AG04450 (cell line): ENCODE measurements around the gene GGT6. TPM values are rescaled to one million over a fixed set of nuclear protein-coding genes. Genes with fewer than 3 reads are reported as not detected.

Source experiments
- CTCF ChIA-PET: fragments of 300-600, 350-600 bp; formaldehyde crosslinking; extraction: SDS; loops from one replicate; lab custom pipeline; 2022; ENCODE audit warnings: antibody characterized with exemption, inconsistent platforms; lab: Charles Lee
- POLR2A ChIA-PET: fragments of 350-600 bp; formaldehyde crosslinking; extraction: SDS; loops from one replicate; lab custom pipeline; 2021; ENCODE audit warnings: antibody characterized with exemption, inconsistent platforms; lab: Yijun Ruan, JAX
- DNase-seq: peaks from one replicate; pipeline ENCODE4 v3.0.0-alpha.2; 2011; ENCODE audit warnings: low read depth, low spot score
- H3K27ac ChIP-seq: one replicate; pipeline ENCODE4 v1.5.1; 2012; ENCODE audit warnings: low read depth, low read length, control low read depth
- H3K27me3 ChIP-seq: one replicate; pipeline ENCODE4 v1.6.0; 2012; ENCODE audit warnings: low read length; ENCODE audit not compliant: control insufficient read depth, insufficient read depth
- H3K4me3 ChIP-seq: 2 replicates; pipeline ENCODE4 v1.5.1; 2011; ENCODE audit warnings: mild to moderate bottlenecking, low read depth, low read length, control low read depth
- H3K9me3 ChIP-seq: 2 replicates; pipeline ENCODE4 v1.5.1; 2012; ENCODE audit warnings: low read length; ENCODE audit not compliant: control insufficient read depth, insufficient read depth
- CTCF ChIP-seq: IDR thresholded peaks from 2 replicates; pipeline ENCODE4 v1.5.1; 2011; ENCODE audit warnings: low read depth, low read length, control low read depth, inconsistent platforms
- polyA plus RNA-seq: library from polyadenylated mRNA; depleted of rRNA; stranded (reverse); fragments of >200 nt; gene quantifications from 2 replicates; pipeline ENCODE4 v1.2.3, GENCODE V29; 2011

GGT6 gene
- polyA plus RNA-seq, 1 experiment = not detected

DNA sequence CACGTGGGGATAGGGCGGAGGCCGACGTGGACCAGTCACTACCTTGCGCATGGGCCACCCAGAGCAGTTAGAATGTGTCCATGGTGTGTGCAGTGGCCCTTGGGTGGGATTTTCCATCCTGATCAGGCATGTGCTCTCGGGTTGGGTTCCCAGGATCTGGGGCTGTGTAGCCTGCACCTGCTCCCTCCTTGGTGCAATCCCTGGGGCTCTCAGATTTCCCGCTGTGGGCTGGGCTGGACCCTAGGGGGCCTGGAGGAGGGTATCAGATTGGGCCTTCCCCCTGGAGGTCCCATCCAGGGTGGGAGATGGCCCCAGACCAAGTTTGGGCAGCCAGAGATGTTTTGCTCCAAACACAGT lies 25.2 kb upstream of the GGT6 start:
- Histone ChIP-seq H3K27ac (no peak overlapping the region), H3K4me3 (no peak overlapping the region), H3K9me3 (no peaks in the 10 kb centered on the region), H3K27me3 (peaks cover 73% of the 10 kb centered on the region)
- ChIA-PET CTCF (interaction anchor here (1.8 kb wide), 1 partner anchor 19 kb away, joined by 8 read pairs; no protein-coding TSS in a partner anchor), POLR2A (no interaction called here)
- DNase-seq = no peak
- no peak for TF ChIP-seq CTCF

DNA sequence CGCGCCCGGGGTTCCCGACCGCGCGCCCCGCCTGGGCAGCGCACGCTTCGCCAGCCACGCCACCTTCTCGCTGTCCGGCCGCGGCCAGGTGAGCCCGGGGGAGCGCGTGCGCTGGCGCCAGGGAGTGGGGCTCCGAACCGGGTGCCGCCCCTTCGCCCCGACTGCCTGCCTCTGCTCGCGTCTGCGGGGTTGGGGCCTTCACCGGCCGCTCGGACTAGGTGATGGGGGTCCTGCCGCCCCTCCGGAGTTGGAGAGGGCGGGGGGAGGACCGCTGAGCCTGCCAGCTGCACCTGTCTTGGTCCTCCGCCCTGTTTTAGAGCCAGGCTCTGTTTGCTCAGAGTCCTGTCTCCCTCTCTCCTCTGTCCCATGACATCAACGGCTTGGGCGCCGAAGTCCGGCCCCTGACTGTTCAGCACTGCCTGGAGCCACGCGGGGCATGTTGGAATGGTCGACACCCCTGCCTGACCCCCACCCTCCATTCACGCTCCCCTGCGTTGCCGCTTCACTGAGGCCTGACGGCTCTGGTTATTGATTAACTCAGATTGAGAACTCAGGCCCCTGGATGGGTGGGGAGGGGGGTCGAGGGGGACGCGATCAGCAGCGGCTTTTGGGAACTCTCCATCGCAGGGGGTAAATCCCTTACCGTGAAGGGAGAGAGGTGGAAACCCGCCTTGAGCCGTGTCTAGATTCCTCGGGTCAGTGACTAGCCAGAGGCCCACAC lies 24.7 kb upstream of the GGT6 start:
- Histone ChIP-seq H3K4me3 (no peak overlapping the region), H3K27me3 (peaks cover 69% of the 10 kb centered on the region), H3K27ac (no peak overlapping the region), H3K9me3 (no peaks in the 10 kb centered on the region)
- TF ChIP-seq CTCF = no peak
- DNase-seq = no peak
- ChIA-PET POLR2A (no interaction called here), CTCF (no interaction called here)

DNA sequence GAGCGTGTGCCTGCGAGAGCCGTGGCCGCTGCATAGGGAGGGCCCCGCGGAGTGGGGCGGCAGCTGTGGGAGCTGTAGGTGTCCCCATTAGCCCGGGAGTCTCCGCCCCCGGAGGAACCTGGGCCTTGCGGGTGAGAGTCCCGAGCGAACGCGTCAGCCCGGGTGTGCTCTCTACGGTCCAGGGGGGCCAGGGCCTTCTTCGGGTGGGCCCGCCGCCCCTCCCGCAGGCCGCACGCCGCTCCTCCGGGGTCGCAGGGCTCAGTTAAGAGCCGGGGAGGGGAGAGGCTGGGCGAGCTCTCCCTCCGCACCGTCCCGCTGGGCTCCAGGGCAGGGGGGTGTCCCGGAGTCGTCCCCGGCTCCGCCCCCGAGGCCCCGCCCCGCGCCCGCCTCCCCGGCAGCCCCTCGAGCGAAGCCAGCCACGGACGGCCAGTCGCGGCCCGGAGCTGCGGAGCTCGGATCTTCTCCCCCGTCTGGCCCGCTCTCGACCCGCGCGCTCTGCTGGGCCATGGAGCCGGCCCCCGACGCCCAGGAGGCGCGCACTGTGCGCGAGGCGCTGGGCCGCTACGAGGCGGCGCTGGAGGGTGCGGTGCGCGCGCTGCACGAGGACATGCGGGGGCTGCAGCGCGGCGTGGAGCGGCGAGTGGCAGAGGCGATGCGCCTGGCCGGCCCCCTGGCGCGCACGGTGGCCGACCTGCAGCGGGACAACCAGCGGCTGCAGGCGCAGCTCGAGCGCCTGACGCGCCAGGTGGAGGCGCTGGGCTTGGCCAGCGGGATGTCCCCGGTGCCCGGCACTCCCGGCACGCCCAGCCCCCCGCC lies 23.9 kb upstream of the GGT6 start, which contains the start of gene SMTNL2:
Gene SMTNL2, plus strand, starts transcription at position 429 of the 816 bp plus-strand sequence. Its CDS starts 77 bp downstream, at position 506.
- Histone ChIP-seq H3K27me3 (peaks cover 71% of the 10 kb centered on the region), H3K9me3 (no peaks in the 10 kb centered on the region), H3K27ac (no peak within 1 kb of the TSS), H3K4me3 (peak within 1 kb of the TSS; percentile 13; the same call in 1 of the 2 replicates)
- ChIA-PET POLR2A (no interaction called here), CTCF (interaction anchor here (0.6 to 1.8 kb wide), 2 partner anchors 17 to 24 kb away, joined by 3 to 11 read pairs; no protein-coding TSS in a partner anchor)
- TF ChIP-seq CTCF = no peak
- DNase-seq = no peak

DNA sequence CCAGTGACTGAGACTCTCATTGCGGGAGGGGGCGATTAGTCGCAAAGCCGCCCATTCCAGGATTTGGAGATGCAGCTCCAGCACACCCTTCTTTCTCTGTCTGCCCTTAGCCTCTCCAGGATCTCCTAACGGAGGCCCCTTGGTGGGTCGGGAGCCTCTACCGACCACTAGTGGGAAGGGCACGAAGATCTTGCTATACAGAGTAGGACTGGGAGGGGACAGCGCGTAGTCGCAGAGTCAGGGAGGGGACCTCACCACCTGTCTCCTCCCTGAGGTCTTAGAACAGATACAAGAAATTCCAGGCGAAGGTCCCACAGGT lies 23.4 kb upstream of the GGT6 start:
- Histone ChIP-seq H3K27me3 (peaks cover 67% of the 10 kb centered on the region), H3K4me3 (no peak overlapping the region), H3K9me3 (no peaks in the 10 kb centered on the region), H3K27ac (no peak overlapping the region)
- POLR2A ChIA-PET = no interaction called here
- CTCF ChIA-PET = interaction anchor here (0.6 to 1.8 kb wide), 3 partner anchors 14 to 24 kb away, joined by 3 to 11 read pairs (median 5); no protein-coding TSS in a partner anchor
- no peak for DNase-seq
- TF ChIP-seq CTCF = peak; percentile 45

DNA sequence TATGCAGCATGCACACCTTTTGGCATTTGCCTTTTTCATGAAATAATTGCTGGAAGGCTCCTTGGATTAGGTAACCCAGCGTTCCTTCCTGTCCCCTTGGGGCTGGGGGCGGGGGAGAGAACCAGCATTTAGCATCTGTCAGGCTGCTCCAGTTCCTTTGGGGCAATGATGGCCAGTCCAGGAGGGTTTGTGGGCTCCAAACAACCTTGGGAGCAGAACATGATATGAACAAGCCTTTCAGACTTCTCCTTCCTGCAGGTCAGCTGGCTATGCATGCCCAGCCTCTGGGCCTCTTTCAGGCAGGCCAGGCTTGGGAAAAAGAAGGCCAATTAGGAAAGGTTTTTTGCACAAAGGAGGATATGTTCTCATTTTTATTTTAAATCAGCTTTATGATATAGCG lies 22.8 kb upstream of the GGT6 start:
- DNase-seq = no peak
- no peak for TF ChIP-seq CTCF
- Histone ChIP-seq H3K27ac (no peak overlapping the region), H3K9me3 (no peaks in the 10 kb centered on the region), H3K27me3 (peaks cover 64% of the 10 kb centered on the region), H3K4me3 (no peak overlapping the region)
- ChIA-PET CTCF (interaction anchor here (1.0 to 1.8 kb wide), 2 partner anchors 14 to 16 kb away, joined by 5 to 11 read pairs; no protein-coding TSS in a partner anchor), POLR2A (no interaction called here)
